MM.1S (cell line): Measurements from ENCODE around the gene PARP11.

Source experiments
- DNase-seq: peaks from one replicate; pipeline ENCODE4 v3.0.0-alpha.2; 2015
- H2AFZ ChIP-seq: fragments of 300-600 bp; sonication (generic); 2 replicates; pipeline ENCODE4 v1.6.0; 2016; ENCODE audit warnings: antibody characterized with exemption, low read length
- H3F3A ChIP-seq: fragments of 300-600 bp; sonication (generic); 2 replicates; pipeline ENCODE4 v1.6.1; 2016; ENCODE audit warnings: mild to moderate bottlenecking, antibody characterized with exemption, low read length, moderate library complexity, mixed read lengths; ENCODE audit not compliant: insufficient read depth
- H3K27ac ChIP-seq: fragments of 300-600 bp; sonication (generic); 2 replicates; pipeline ENCODE4 v1.5.1; 2016; ENCODE audit warnings: mild to moderate bottlenecking, low read length
- H3K27me3 ChIP-seq: fragments of 300-600 bp; sonication (generic); replicated peaks from 2 replicates; pipeline ENCODE4 v1.6.0; 2016; ENCODE audit warnings: low read length; ENCODE audit not compliant: insufficient read depth
- H3K36me3 ChIP-seq: fragments of 300-600 bp; sonication (generic); replicated peaks from 2 replicates; pipeline ENCODE4 v1.6.1; 2016; ENCODE audit warnings: mild to moderate bottlenecking, low read length, mixed read lengths; ENCODE audit not compliant: insufficient read depth
- H3K4me1 ChIP-seq: fragments of 300-600 bp; sonication (generic); 2 replicates; pipeline ENCODE4 v1.6.1; 2016; ENCODE audit warnings: low read length, mixed read lengths
- H3K4me2 ChIP-seq: fragments of 300-600 bp; sonication (generic); 2 replicates; pipeline ENCODE4 v1.6.0; 2016; ENCODE audit warnings: low read depth, low read length
- H3K4me3 ChIP-seq: fragments of 300-600 bp; sonication (generic); 2 replicates; pipeline ENCODE4 v1.5.1; 2016; ENCODE audit warnings: low read length, mixed read lengths
- H3K79me2 ChIP-seq: fragments of 300-600 bp; sonication (generic); 2 replicates; pipeline ENCODE4 v1.6.1; 2016; ENCODE audit warnings: mixed run types, low read length, mixed read lengths
- H3K9ac ChIP-seq: fragments of 300-600 bp; sonication (generic); 2 replicates; pipeline ENCODE4 v1.6.1; 2016; ENCODE audit warnings: low read length, mixed read lengths
- H3K9me2 ChIP-seq: fragments of 300-600 bp; sonication (generic); replicated peaks from 2 replicates; pipeline ENCODE4 v1.6.1; 2016; ENCODE audit warnings: mild to moderate bottlenecking, low read length, mixed read lengths; ENCODE audit not compliant: insufficient read depth
- H3K9me3 ChIP-seq: fragments of 300-600 bp; sonication (generic); replicated peaks from 2 replicates; pipeline ENCODE4 v1.6.1; 2016; ENCODE audit warnings: mild to moderate bottlenecking, low read length, mixed read lengths; ENCODE audit not compliant: insufficient read depth
- H4K20me1 ChIP-seq: fragments of 300-600 bp; sonication (generic); 2 replicates; pipeline ENCODE4 v1.6.1; 2016; ENCODE audit warnings: mild to moderate bottlenecking, low read length, moderate library complexity, mixed read lengths; ENCODE audit not compliant: insufficient read depth
- CTCF ChIP-seq: fragments of 300-600 bp; sonication (generic); IDR thresholded peaks from 2 replicates; pipeline ENCODE4 v1.5.1; 2016; ENCODE audit warnings: antibody characterized with exemption, low read length, mixed read lengths
- EZH2 ChIP-seq: fragments of 300-600 bp; sonication (generic); optimal IDR thresholded peaks from 2 replicates; pipeline ENCODE3; 2017; ENCODE audit warnings: low read depth, mild to moderate bottlenecking, antibody characterized with exemption, low read length, mixed read lengths
- EZH2phosphoT487 ChIP-seq: fragments of 300-600 bp; sonication (generic); IDR thresholded peaks from 2 replicates; pipeline ENCODE4 v1.6.1; 2018; ENCODE audit warnings: antibody characterized with exemption, low read length

The PARP11 gene

DNA sequence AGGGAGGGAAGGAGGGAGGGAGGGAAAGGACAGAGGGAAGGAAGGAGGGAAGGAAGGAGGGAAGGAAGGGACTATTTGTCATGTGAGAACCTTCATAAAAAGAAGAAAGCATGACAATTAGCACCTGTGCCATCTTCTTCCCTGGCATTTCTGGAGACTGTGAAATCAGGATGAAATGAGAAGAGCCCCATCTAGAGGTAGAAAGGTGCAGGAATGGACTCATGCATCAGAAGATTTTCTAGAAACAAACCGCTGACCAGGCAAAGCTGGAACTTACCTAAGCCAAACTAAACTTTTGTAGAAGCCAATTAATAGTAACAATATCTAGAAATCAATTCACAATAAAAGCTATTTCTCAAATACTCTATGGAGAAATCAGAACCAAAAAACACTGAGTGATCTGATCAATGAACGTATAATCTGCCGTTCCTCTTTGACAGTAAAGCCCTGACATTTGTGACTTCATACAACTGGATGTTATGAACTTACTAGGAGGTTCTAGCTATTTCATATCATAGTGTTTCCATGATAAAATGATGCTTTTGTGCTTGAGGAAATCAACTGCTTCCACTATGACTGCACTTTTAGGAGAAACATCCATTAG, 95.9 kb downstream of the PARP11 start:
- H3K4me2 ChIP-seq, result no peak overlapping the region
- no peak overlapping the region for H2AFZ ChIP-seq
- no peaks in the 10 kb centered on the region for H3K9me2 ChIP-seq
- H3K4me1 ChIP-seq, result no peaks in the 10 kb centered on the region
- H4K20me1 ChIP-seq, result no peaks in the 10 kb centered on the region
- no peak overlapping the region for H3K27ac ChIP-seq
- H3K4me3 ChIP-seq, result no peak overlapping the region
- H3F3A ChIP-seq, result no peaks in the 10 kb centered on the region
- TF ChIP-seq EZH2 (no peak), CTCF (peak; percentile 58)
- peak; percentile 51 for DNase-seq
- H3K9me3 ChIP-seq, result no peaks in the 10 kb centered on the region
- no peaks in the 10 kb centered on the region for H3K79me2 ChIP-seq
- H3K36me3 ChIP-seq, result no peaks in the 10 kb centered on the region
- no peaks in the 10 kb centered on the region for H3K27me3 ChIP-seq
- no peak overlapping the region for H3K9ac ChIP-seq

GRCh38 chr12:3775385-3776035, 97.7 kb downstream of the PARP11 start:
- Histone ChIP-seq H3K9ac (no peak overlapping the region), H3K4me3 (no peak overlapping the region), H3K4me1 (no peaks in the 10 kb centered on the region), H3K4me2 (no peak overlapping the region), H4K20me1 (no peaks in the 10 kb centered on the region), H3K27me3 (no peaks in the 10 kb centered on the region), H3K9me2 (no peaks in the 10 kb centered on the region), H3K36me3 (no peaks in the 10 kb centered on the region), H3K9me3 (no peaks in the 10 kb centered on the region), H3K27ac (no peak overlapping the region), H3F3A (no peaks in the 10 kb centered on the region), H2AFZ (no peak overlapping the region), H3K79me2 (no peaks in the 10 kb centered on the region)
- no peak for DNase-seq
- TF ChIP-seq EZH2phosphoT487 (no peak), EZH2 (no peak)

DNA sequence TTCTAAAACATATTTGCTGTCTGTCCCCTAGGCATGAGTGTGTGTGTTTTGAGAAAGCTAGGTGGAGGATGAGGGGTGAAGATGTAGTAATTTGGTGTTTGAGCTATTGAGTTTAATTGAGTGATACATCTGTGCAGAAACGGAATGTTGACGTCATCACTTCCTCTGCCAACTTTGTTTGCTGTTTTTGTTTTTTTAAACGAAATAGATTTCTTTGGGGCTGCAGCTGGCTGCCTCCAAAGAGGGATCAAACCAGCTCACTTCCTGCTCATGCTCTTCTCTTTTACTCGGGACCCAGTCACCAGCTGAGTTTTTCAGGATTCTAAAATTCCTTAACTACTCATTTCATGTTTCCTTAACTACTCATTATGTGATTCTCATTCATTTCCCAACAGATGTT, 100.8 kb downstream of the PARP11 start:
- no peak overlapping the region for H3K4me2 ChIP-seq
- H3K4me3 ChIP-seq, result no peak overlapping the region
- H3K36me3 ChIP-seq, result no peaks in the 10 kb centered on the region
- TF ChIP-seq EZH2 (no peak), CTCF (no peak), EZH2phosphoT487 (no peak)
- H3K9ac ChIP-seq, result no peak overlapping the region
- no peaks in the 10 kb centered on the region for H3K9me2 ChIP-seq
- no peaks in the 10 kb centered on the region for H3K9me3 ChIP-seq
- no peaks in the 10 kb centered on the region for H3F3A ChIP-seq
- no peak overlapping the region for H3K27ac ChIP-seq
- no peaks in the 10 kb centered on the region for H3K79me2 ChIP-seq
- no peaks in the 10 kb centered on the region for H3K4me1 ChIP-seq
- no peaks in the 10 kb centered on the region for H3K27me3 ChIP-seq
- no peak overlapping the region for H2AFZ ChIP-seq
- no peaks in the 10 kb centered on the region for H4K20me1 ChIP-seq
- no peak for DNase-seq

GRCh38 chr12:3771853-3772252, 101.3 kb downstream of the PARP11 start:
- Histone ChIP-seq H3F3A (no peaks in the 10 kb centered on the region), H3K4me1 (no peaks in the 10 kb centered on the region), H4K20me1 (no peaks in the 10 kb centered on the region), H3K27ac (no peak overlapping the region), H3K4me2 (no peak overlapping the region), H3K27me3 (no peaks in the 10 kb centered on the region), H3K9me3 (no peaks in the 10 kb centered on the region), H3K79me2 (no peaks in the 10 kb centered on the region), H3K9me2 (no peaks in the 10 kb centered on the region), H3K36me3 (no peaks in the 10 kb centered on the region), H2AFZ (no peak overlapping the region), H3K4me3 (no peak overlapping the region), H3K9ac (no peak overlapping the region)
- no peak for DNase-seq
- no peak for TF ChIP-seq EZH2
- TF ChIP-seq CTCF, result no peak
- TF ChIP-seq EZH2phosphoT487, result no peak
